ENCODE results near the gene SPATA13. TPM values are rescaled to one million over a fixed set of nuclear protein-coding genes. Genes with fewer than 3 reads are reported as not detected.

SPATA13 gene
- total RNA-seq, 1 experiment from 2014 or later, result 0.88 TPM

DNA sequence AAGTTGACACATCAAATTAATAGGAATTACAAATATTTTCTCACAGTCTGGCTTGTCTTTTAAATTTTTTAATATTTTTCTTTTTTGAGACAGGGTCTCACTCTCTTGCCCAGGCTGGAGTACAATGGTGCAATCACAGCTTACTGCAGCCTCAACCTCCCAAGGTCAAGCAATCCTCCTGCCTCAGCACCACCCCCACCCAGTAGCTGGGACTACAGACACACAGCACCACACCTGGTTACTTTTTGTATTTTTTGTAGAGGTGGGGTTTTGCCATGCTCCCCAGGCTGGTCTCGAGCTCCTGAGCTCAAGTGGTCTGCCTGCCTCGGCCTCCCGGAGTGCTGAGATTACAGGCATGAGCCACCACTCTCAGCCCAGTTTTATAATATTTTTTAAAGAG lies 72.0 kb downstream of the SPATA13 start:
- no peak for DNase-seq (ENCODE audit: low spot score)
- in situ Hi-C loops (cut with HindIII; ENCODE audit: low sequenced_read_pairs), result no loop called here

DNA sequence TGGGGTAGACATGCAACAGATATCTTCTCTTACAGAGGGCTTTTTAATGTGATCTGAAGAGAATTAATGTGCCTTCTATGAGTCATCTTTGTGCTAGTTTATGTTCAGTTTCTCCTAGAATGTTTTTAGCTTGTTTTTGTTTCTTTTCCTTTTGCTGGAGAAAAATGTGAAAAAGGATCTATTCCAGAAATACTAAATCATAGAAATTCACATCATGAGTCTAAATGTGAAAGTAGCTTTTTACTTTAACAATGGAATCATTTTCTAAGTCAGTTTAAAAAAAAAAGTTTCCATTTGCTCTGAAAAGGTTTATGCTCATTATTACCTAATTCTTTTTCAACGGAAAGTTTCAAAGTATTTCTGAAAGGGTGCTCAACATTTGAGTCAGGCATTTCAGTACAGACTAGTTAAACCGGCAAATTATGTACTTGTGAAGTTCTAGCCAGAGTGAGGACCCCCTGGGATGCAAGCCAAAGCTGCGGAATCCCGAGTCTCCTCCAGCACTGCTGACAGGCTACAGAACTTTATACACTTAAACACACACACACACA lies 72.9 kb downstream of the SPATA13 start:
- in situ Hi-C loops (cut with HindIII; ENCODE audit: low sequenced_read_pairs), result no loop called here
- no peak for DNase-seq (ENCODE audit: low spot score)

DNA sequence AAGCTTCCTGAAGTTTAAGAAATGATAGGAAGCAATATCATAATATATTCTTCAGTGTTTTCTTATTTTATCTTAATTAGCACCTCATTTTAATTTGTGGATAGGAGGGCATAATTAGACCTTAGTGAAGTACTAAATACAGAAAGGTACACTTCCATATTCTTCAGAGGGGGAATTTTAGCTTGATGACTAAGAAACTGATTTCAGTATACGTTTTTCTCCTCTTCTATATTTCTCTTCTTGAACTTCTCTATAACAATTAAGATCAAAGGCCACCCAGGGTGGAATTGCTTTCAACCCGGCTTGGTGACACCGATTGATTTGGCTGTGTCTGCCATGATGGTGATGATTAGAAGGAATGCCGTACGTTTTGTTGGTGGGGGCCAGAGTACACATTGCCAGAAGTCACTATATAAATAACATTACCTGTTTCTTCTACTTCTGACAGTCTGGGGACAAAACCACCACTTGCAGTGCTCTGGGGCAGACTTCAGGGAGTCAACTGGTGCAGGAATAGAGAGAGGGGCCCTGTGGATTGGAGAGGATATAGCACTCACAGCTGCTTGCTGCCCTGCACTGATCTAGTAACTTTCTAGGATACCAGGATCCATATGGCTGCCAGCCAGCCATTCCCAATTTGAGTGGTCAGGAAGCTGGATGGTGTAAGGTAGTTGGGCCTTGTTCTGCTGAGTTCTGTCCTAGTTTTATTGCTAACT lies 73.8 kb downstream of the SPATA13 start:
- in situ Hi-C loops (cut with HindIII; ENCODE audit: low sequenced_read_pairs), result no loop called here
- DNase-seq (ENCODE audit: low spot score), result no peak

DNA sequence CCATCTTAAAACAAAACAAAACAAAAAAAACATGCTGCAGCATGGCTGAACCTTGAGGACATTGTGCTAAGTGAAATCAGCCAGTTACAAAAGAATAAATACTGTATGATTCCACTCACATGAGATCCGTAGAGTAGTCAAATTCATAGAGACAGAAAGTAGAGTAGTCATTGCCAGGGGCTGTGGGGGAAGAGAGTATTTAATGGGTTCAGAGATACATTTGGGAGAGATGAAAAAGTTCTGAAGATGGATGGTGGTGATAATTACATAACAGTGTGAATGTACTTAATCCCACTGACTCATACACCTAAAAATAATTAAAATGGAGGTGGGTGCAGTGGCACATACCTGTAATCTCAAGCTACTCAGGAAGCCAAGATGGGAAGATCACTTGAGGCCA lies 76.8 kb downstream of the SPATA13 start:
- DNase-seq (ENCODE audit: low spot score), result no peak
- in situ Hi-C loops (cut with HindIII; ENCODE audit: low sequenced_read_pairs), result no loop called here

DNA sequence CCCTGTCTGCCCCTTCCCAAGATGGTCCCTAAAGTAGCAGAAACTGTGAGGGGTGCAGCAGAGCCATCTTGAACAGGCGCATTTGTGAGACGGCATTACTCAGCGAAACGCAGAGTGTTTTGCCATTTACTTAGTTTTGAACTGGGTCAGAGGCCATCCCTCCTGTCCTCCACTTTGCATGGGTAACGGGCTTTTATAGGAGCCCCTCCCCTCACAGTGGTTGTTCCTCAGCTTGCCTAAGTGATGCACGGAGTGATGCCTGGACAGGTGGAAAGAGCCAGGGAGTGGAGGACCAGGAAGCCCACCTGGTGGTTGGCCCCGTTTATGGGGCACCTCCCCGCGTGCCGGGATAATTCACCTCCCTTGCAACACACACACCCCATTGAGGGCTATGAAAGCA lies 80.8 kb downstream of the SPATA13 start:
- no peak for DNase-seq (ENCODE audit: low spot score)
- in situ Hi-C loops (cut with HindIII; ENCODE audit: low sequenced_read_pairs), result no loop called here

DNA sequence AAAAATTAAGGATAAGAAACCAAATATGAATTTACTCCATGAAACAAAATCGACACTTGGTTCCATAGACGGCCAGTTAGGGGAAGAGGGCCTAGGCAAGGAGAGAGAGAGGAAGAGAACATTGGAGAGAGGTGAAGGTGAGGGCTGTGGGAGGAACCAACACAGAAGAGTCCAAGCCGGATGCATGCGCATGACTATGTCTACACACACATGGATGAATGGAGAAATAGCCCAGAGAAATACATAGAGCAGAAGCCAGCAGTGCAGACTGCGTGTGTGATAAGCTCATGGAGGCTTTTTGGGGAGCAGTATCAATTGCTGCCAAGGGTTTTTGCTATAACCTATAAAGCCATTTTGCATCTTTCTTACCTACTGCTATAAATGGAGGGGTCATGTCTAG lies 81.6 kb downstream of the SPATA13 start:
- in situ Hi-C loops (cut with HindIII; ENCODE audit: low sequenced_read_pairs), result no loop called here
- DNase-seq (ENCODE audit: low spot score), result no peak

DNA sequence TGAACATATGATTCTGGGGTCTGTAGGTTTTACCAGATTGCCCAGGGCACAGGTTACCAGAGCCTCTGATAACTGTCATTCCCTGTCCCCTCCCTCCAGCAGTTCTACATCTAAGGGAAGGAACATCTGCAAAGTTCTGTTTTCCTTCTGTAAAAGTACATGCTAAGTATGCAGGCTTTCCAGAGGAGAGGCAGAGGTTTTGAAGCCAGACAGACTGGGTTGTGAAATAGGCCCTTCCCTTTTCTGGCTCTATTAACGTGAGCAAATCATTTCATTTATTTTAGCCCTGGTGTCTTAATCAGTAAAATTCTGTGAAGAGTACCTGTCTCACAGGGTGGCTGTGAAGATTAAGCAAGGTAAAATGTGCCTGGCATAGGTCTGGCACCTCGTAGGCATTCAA lies 82.8 kb downstream of the SPATA13 start:
- DNase-seq (ENCODE audit: low spot score), result no peak

DNA sequence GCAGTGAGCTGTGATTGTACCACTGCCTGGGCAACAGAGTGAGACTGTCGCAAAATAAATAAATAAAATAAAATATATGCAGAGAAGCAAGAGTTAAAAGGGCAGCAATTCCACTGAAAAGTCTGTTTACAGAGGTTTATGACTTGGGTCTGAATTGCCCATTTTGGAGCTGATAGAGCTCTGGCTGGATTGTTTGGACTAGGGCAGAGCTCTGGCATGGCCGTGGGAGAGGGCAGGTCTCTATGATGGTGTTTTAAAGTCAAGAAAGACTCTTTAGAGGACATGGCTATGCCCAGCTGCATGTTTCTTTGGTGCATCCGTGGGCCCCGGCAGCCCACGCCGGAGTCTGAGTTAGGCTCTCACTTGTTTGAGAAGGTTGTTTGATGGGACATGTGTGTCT lies 84.3 kb downstream of the SPATA13 start:
- in situ Hi-C loops (cut with HindIII; ENCODE audit: low sequenced_read_pairs), result no loop called here
- DNase-seq (ENCODE audit: low spot score), result no peak

More for the DNA sequence above, 82.8 kb downstream of the SPATA13 start:
- in situ Hi-C loops (cut with HindIII; ENCODE audit: low sequenced_read_pairs), result no loop called here

DNA sequence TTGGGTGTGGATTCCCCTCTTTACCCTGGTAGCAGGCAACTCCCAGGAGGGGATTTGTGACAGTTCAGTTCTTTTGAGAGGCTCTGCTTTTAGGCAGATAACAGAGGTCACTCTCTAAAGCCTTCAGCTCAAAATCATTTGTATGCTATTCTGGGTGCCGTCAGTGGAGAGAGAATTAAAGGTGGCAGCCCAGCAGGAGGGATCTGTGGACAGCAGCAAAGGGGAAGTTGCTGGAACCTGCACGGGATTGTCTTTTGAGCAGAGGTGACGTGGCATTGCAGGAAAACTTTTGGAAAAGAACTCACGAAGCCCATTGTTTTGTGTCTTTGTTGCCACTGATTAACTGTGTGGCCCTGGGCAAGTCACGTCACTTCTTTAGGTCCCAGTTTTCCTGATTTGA lies 86.5 kb downstream of the SPATA13 start:
- in situ Hi-C loops (cut with HindIII; ENCODE audit: low sequenced_read_pairs), result no loop called here
- DNase-seq (ENCODE audit: low spot score), result no peak

DNA sequence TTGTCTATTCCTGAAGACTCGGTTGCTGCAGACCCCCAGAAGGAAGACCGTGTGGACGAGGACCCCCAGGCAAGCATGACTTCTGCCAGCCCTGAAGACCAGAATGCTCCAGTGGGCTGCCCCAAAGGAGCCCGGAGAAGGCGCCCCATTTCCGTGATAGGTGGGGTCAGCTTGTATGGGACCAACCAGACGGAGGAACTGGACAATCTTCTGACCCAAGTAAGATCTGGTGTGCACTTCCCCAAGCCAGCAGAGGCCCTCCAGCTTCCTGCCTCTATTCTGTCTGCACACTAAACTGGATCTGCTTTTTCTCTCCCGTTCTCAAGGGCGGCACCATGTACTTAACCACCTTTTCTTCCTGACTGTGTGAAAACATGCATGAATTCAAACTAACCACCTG lies 89.1 kb downstream of the SPATA13 start:
- no peak for DNase-seq (ENCODE audit: low spot score)
- in situ Hi-C loops (cut with HindIII; ENCODE audit: low sequenced_read_pairs), result no loop called here

DNA sequence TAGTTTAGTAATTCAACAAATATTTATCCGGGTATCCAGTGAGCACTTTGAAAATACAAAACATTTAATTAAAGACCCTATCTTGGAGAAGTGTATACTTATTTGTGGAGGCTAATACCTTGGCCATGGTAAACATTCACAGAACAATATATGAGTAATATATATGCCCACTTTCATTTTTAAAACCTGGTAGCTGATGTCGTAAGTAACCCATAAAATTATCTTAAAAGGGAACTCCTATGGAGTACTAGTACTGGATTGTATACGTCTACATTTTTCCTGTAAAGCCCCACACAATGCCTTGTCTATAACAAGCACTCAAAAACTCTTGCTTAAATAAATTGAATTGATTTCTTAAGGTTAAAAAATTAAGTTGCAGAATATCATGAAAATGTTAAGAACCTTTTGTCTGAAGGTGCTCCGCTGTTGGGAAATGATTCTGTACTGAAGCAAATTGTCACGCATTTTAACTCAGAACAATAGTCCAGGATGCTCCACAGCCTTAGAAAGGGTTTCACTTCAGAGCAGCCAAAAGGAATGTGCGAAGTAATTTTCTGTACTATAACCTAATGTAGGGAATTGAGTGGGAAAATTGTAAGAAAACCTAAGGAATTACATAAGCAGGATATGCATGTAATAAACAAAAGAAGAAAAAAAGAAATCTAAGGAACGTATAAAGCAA lies 90.0 kb downstream of the SPATA13 start:
- in situ Hi-C loops (cut with HindIII; ENCODE audit: low sequenced_read_pairs), result no loop called here
- DNase-seq (ENCODE audit: low spot score), result no peak

DNA sequence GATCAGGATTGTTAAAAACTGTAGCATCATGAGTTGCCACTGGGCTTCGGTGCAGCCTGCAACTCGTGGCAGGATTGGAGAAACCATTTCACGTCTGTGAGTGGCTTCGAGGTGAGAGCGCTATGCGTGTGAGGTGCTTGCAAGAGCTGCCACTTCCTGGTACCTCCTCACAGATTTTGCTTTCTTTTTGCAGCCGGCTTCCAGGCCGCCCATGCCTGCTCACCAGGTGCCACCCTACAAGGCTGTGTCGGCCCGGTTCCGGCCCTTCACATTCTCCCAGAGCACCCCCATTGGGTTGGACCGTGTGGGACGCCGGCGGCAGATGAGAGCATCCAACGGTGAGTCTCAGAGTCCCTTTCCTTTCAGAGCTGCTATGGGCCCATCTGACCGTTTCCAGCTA lies 91.0 kb downstream of the SPATA13 start:
- in situ Hi-C loops (cut with HindIII; ENCODE audit: low sequenced_read_pairs), result no loop called here
- no peak for DNase-seq (ENCODE audit: low spot score)

DNA sequence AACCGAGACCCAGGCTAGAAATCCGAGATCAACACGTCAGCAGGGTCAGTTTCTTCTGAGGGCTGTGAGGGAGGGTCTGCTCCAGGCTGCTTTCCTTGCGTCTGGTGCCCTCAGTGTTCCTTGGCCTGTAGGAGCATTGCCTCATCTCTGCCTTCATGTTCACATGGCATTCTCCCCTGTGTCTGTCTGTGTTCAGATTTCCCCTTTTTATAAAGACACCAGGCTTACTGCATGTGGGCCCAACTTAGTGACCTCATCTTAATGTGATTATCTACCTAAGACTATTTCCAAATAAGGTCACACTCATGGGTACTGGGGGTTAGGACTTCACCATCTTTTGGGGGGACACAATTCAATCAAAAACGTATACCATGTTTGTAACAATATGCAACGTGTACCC lies 91.6 kb downstream of the SPATA13 start:
- in situ Hi-C loops (cut with HindIII; ENCODE audit: low sequenced_read_pairs), result no loop called here
- no peak for DNase-seq (ENCODE audit: low spot score)

DNA sequence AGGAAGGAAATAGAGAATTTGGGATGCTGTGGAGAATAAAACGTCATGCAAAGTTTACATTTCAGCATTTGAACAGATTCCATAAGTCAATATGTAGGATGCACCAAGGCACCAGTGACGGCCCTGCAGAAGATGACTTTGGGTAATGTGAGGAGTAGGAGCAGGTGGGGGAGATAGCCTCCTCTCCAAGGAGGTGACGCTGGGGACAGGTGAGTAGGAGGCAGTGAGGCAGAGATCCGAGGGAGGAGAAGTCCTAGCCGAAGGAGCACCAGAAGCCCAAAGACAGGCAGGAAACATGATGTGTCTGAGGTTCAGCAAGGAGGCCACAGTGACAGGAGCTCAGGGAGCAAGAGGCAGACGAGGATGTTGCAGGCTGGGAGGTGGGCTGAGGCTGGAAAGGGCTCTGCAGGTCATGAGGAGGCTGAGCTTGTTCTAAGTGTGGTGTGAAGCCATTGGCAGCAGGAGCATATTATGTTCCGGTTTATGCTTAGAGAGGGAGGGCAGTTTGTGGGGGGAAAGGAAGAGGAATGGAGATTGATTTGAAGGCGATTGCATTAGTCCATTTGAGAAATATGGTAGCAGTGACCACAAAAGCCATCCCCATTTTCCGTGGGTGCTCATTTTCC lies 93.1 kb downstream of the SPATA13 start:
- in situ Hi-C loops (cut with HindIII; ENCODE audit: low sequenced_read_pairs), result no loop called here
- DNase-seq (ENCODE audit: low spot score), result no peak

DNA sequence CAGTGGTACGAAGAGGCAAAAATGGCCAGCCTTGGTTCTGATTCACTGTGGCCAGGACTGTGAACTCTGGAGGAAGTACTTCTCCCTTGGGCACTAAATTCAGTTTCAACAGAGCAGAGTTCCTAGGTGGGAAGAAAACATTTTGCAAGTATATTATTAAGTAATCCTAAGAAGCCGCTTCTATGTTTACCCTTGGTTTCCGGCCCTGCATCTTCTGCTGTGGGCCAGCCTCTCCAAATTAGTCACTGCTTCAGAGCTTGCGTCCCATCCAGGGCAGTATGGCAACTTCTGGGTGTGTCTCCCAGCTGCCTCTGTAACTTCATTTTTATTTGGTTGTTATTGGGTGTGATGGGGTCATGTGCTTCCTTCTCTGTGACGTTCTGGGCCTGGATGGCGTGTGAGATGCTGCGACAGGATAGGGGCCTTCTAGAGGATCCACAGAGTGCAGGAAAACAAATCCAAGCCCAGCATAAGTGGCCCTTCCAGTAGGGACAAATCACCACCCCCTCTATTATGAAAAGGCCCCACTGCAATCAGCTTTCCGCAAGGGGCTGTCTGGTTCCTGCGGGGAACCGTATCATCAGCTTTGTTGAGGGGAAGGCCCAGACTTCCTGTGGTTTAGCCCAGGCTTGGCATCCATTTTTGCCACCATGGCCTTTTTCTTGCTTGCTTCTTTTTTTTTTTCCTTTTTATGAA lies 93.8 kb downstream of the SPATA13 start:
- no peak for DNase-seq (ENCODE audit: low spot score)
- in situ Hi-C loops (cut with HindIII; ENCODE audit: low sequenced_read_pairs), result no loop called here

DNA sequence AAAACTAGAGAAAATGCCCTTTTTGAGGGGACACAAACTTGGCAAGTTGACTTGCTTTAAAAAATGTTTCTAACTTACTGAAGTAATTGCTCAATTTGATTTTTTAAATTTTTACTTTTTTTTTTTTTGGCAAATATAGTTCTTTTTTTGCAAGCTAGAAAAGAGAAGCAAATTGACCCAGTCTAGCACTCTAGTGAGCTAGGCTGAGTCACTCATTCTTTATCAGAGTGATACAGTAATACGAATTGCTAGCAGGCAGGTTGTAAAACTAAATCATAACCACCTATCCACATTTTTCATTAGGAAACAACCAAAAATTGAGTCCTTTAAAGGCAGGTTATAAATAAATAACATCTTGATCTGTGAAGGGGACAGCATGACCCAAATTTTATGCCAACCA lies 97.0 kb downstream of the SPATA13 start:
- no peak for DNase-seq (ENCODE audit: low spot score)
- in situ Hi-C loops (cut with HindIII; ENCODE audit: low sequenced_read_pairs), result no loop called here

DNA sequence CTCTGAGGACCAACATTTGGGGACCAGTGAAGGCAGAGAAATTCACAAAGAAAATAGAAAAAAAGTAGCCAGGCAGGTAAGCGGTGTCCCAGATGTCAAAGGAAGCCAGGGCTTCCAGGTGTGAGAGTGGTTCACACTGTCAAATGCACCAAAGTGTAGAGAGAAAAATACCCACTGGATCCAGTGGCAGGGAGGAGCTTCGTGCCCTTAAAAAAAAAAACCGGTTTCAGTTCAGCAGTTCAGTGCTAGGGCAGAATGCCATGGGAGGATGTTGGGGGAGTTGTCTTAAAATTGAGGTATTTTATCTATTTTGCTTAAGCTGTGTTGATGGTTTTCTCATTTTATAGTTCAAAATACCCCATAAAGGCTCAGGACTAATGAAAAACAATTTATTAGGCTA lies 101.0 kb downstream of the SPATA13 start:
- in situ Hi-C loops (cut with HindIII; ENCODE audit: low sequenced_read_pairs), result no loop called here
- DNase-seq (ENCODE audit: low spot score), result no peak

DNA sequence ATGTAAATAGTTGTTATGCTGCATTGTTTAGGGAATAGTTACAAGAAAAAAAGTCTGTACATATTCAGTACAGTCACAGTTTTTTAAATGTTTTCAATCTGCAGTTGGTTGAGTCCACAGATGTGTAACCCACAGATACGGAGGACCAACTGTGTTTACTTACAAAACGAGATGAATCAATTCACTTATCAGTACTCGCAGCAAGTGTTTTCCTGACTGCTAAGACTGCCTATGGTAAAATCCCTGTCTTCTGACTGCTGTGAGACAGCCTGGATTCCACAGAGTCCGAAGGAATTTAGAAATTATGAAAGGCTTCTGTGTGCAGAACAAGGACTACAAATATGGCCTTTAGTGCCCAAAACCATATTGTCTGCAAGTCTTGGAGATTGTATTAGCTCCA lies 103.1 kb downstream of the SPATA13 start:
- DNase-seq (ENCODE audit: low spot score), result no peak
- in situ Hi-C loops (cut with HindIII; ENCODE audit: low sequenced_read_pairs), result no loop called here

DNA sequence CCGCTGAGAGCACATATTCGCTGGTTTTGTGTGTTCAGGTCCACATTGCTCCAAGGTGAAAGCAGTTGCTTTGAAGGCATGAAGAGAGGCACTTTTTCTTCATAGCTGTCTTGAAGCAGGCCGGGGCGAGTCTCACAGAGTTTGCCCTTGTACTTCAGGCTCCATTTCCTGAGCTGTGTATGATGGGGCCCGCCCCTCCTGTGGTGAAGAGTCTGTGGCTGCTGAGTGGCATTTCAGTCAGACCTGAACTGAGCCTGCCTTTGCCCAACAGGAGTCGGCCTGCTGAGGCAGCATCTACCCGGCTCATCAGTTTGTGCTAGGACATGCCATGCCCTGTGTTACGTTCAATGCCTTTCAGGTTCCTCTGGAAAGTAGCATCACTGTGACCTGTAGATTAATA lies 104.5 kb downstream of the SPATA13 start:
- DNase-seq (ENCODE audit: low spot score), result no peak
- in situ Hi-C loops (cut with HindIII; ENCODE audit: low sequenced_read_pairs), result no loop called here

DNA sequence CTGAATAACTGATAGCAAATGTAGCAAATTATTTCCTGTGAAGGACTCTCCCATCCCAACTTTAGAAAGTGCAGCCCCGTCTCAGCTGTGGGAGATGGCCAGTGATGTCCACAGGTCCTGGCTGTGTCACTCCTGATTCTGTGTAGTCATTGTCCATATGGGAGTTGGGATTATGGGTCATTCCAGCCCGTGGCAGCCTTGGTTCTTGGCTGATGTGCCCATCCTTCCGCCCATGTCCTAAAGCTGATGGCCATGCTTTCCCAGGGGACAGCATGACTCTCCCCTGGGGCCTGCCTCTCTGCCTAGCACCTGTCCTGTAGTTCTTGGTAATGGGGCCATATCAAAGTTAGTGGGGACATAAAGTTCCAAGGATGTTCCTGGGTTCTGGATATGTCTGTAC lies 104.9 kb downstream of the SPATA13 start:
- DNase-seq (ENCODE audit: low spot score), result no peak
- in situ Hi-C loops (cut with HindIII; ENCODE audit: low sequenced_read_pairs), result no loop called here

Data from G401 (cell line).